CD4-positive, alpha-beta T cell treated with Interleukin-4 for 1 hour (primary cell): ENCODE results near the gene HIP1R.
A peak's percentile ranks its signal among the peaks of the same experiment; 100 is the strongest.

Source experiments
- DNase-seq, 2 donors: peaks; one replicate each; pipeline ENCODE4 v3.0.0-alpha.2; 2020 to 2022

HIP1R gene

DNA sequence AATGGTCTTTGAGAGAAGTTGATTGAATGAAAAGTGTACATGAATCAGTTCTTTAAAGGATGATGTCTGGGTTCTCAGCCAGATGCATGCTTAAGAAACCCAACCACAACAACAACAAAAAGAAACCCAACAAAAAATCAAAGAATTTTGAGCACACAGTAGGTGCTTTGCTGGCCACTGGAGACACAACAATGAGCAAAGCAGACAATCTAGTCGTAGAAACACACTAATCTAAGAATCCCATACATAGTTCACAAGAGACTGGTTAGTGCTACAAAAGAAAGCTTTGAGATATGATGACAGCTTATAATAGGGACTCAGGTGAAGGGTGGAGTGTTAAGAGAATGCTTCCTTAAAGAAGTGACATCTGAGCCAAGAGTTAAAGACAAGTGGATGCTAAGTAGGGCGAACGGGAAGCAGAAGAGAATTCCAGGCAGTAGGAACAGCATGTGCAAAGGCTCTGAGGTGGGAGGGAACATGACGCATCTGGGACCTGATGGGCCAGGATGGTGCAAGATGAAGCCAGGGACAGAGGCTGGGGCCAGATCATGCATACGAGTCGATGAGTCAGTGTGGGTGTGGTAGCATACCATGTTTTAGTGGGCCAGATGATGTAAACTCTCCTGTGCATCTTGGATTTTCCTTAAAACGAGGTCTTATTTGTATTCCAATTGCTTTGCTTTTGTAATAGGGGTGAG is 4.6 kb upstream of the HIP1R start:
- no peak for DNase-seq

DNA sequence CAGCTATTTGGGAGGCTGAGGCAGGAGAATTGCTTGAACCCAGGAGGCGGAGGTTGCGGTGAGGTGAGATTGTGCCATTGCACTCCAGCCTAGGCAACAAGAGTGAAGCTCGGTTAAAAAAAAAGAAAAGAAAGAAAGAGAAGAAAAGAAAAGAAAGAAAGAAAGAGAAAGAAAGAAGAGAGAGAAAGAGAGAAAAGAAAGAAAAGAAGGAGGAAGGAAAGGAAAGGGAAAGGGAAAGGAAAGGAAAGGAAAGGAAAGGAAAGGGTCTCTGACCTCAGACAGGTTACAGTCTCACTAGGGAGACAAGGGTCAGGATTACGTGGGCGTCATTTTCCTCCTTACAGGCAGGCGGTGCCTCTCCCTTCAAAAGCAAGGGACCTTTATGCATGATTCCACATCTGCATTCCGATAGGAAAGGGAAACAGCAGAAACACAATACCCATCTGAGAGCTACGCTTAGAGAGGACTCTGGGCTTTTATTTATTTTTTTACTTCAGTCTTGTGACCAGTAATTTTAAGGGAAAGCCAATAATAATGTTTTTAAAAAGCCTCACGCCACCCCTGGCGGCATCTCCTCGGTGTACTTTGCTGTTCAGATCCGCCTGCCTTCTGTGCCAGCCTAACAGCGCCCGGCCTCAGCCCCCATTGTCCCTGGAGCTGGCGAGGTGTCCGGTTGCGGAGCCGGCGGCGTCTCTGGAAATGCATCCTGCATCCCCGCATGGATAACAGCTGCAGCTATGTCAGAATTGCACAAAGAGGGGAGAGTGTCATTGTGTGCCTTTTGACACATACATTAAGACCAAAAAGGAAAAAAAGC is 945 bp upstream of the HIP1R start:
- DNase-seq, result peak in 1 of 2 donors; percentile 13

DNA sequence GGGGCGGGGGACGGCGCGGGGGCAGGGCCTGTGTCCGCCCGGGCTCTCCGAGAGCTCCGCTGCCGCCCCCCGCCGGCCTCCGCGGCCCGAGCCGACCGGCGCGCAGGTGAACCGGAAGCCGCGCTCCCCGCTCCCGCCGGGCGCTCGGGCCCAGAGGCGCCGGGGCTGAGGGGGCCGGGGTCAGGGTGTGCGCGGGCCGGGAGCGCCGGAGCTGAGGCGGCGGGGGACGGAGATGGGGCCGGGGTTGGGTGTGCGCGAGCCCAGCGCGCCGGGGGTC is 431 bp downstream of the HIP1R start:
- peak in 1 of 2 donors; percentile 10 for DNase-seq

DNA sequence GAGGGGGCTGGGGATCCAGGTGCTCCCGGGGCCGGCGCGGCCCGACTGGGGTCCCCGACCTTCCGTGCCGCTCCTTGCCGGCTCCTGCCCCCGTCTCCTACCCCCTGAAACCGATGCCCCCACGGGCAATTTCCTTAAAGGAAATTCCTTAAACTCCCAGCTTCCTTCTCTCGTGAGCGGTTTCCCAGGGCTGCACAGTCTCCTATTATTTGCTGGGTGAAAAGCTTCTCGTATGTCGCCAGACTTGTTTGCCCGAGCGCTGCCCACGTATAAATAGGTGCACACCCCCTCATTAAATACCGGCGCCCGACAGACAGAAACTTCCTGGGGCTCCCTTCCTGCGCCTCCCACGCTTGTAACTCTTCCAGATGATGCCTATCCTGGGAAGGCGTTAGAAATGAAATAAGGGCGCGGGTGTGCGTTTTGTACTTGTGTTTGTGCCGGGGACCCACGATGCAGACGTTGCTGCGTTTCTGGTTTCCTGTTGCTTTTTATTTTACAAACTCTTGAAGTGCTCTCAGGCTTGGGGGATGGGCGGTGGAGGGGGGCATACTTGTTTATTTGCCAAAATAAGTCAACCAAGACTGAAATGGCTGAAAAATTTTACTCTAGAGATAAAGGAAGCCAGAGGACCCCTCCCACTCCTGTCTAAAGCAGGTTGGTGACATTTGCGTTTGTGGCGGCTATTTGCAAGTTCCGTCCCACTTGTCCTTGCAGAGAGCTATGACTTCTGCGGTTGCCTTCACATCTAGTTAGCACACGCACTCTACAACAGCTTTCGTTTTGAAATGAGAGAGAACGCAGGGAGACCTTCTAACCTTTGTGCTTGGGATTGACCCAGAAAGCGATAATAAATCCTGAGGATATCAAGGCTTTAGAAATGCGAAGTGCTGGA is 1.0 kb downstream of the HIP1R start:
- peak; percentile 51 to 65 for DNase-seq

DNA sequence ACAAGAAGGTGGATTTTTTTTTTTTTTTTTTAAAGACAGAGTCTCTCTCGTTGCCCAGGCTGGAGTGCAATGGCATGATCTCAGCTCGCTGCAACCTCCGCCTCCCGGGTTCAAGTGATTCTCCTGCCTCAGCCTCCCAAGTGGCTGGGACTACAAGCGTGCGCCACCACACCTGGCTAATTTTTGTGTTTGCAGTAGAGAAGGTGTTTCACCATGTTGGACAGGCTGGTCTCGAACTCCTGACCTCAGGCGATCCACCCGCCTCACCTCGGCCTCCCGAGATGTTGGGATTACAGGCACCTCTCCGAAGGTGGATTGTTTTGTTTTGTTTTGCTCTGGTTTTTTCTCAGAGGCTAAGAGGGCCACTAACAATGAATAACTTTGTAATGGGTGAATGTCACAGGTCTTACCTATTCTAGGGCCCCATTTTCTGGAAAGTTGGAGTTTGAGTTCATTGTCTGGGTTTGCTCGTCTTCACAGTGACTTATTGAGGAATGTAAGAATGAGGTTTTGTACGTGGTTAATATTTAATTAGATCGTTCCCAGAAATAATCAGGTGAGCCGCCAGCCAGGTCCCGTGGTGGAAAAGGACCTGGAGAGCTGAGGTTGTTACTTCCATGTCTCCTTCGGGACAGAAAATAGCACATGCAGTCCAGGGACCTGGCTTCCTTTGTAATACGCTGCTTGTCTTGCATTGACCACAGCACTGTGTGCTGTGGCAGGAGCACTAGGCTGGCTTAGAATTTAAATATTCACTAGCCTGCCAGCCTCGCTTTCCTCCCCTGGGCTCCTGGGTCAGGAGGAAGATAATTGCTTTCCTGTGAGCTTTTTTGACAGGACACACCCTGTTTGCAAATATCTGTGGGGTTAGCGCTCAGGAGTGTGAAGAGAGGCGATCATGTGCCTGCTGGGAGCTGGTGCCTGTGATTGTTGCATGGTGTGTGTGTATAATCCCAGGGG is 2.3 kb downstream of the HIP1R start:
- DNase-seq, result no peak

DNA sequence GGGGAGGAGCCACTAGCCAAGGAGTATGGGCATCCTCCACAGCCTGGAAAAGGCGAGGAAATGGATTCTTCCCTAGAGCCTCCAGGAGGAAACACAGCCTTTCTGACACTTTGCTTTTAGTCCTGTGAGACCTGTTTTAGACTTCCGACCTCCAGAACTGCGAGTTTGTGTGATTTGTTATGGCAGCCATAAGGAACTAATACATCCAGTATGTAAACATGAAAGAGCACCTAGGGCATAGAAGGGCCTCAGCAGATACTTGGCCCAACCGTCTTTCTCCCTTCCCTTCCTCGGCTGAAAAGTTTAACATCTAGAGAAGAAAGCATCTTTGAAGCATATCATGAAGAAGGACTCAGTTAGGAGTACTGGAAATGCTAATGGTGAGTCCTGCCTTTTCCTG is 3.6 kb downstream of the HIP1R start:
- DNase-seq, result no peak

GRCh38 chr12:122839907-122840554 is 4.8 kb downstream of the HIP1R start:
- no peak for DNase-seq

GRCh38 chr12:122840580-122841513 is 5.6 kb downstream of the HIP1R start:
- no peak for DNase-seq

GRCh38 chr12:122841544-122842321 is 6.5 kb downstream of the HIP1R start:
- no peak for DNase-seq

DNA sequence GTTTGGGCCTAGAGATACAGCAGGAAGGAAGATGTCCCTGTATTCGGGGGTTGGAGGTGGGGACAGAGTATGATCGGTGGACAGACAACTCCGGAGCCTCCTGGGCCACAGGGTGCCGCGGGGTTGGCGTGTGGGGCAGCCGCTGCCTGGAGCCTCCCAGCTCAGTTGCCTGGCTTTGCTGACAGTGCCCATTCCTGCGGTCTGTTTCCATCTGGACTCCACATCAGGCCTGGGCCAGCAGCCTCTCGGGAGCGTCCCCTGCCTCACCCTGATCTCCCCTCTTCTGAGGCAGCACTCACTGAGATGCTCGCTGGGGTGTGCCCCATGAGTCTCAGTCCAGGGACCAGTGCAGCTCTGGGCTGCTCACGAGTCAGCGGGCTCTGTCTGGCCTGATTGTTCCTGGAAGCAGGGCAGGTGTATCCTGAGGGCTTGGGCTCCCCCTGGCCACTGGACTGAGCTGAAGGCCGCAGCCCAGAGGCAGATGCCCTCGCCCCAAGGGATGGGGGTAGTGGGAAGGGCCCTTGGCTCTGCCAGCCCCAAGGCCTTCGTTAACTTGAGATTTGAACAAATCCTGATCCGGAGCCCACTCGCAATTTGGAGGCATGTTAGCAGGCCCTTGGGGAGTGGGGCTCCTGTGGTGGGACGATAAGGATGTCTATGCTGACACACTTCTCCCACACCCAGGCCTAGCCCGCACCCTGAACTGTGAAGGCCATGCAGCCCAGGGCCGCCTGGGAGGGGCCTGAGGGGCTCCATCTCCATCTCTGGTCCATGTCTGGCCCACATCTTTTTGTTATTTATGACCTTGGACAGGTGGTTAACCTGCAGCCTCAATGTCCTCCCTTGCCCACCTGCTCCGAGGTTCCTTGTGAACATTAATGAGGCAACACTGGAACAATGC is 7.5 kb downstream of the HIP1R start:
- DNase-seq, result no peak

GRCh38 chr12:122843455-122843854 is 8.2 kb downstream of the HIP1R start:
- no peak for DNase-seq

- DNase-seq, result no peak
These were observed 9.2 kb downstream of the HIP1R start for GRCh38 chr12:122844366-122844971.

DNA sequence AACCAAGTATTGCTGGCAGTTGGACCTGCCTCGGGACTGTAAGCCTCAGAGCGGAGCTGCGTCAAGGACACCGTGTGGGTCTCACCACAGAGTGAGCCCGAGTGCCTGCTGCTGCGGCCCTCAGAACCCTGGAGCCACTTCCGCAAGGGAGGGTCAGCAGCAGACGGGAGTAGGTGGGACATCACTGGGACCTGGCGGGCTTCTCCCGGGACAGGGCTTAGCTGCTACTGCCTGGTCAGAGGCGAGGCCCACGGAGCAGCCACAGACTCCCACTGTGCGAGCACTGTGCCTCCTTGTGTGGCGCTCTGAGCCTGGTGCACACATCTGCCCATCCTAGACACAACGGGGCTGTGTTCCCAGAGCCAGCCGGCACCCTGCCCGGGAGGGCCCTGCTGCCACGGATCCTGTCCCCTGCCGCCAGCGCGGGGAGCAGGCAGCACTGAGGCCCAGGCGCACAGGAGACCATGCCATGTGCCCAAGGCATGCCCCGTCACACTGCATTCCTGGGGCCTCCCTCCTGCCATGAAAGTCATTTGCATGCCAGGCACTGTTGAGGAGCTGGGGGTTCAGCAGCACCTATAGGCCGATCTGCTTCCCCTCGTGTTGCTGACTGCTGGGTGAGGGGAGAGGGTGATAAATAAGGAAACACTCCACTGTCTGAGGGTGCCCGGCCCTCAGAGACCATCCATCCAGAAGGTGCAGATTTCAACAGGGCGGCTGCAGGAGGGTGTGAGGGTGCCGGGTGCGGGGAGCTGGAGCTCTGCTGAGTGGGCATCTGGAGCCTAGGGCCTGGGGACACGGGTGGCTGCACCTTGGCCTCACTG is 10.0 kb downstream of the HIP1R start:
- DNase-seq, result no peak

DNA sequence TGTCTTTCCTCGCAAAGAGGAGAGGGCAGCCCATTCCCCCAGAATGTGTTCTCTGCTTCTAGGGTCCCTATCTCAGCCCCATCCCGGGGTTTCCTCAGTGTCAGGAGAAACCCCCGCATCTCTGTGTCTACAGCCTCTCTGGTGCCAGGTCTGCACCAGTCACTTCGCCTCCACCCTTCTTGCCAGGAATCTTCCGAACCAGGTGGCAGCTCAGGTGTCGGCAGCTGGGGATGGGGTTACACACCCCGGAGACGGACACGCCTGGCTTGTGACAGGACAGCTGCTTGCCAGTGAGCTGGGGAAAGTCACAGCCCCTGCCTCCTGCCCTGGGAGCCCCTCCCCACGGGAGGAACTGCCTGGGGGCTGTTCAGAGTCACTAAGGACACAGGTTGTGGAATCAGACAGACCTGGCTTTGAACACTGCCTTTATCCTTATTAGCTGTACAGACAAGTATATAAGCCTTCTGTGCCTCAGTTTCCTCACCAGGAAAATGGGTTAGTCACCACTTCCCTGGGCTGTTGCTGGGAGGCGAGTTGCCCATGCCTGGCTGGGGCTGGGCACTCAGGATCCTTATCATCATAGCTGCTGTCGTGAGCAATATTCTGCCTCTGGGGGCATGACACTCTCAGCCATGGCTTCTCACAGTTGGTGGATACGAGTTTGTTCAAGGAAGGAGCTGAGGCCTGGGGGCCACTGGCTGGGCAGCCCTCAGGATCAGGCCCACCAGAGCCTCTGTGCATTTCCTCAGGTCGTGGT is 10.8 kb downstream of the HIP1R start:
- DNase-seq, result no peak

GRCh38 chr12:122846622-122847515 is 11.6 kb downstream of the HIP1R start:
- no peak for DNase-seq

DNA sequence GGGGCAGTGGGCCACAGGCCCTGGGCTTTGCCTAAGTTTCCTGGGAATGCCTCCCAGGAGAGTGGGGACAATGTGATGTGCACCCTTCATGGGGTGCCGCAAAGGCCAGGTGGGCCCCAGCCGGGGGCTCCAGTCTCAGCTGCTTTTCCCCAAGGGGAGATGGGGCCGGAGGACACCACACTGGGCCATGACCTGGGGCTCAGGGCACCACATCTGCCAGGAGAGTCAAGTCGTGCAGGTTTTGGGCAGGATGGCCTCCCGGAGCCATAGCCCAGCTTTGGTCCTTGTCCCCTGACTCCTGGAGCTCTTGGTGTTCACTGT is 12.2 kb downstream of the HIP1R start:
- no peak for DNase-seq
